GM19468 (cell line): ENCODE data around the gene TMEM40.
"Not testable (repeated sequence)": the region's sequence is repeated elsewhere in the genome, so short reads cannot be mapped to it uniquely, and the experiment has no call there.

Source experiments
- ATAC-seq: cut with Tn5 transposase; IDR thresholded peaks from one replicate; pipeline ENCODE4 v1.9.1; 2021; ENCODE audit warnings: mild to moderate bottlenecking, moderate library complexity, moderate number of reproducible peaks; ENCODE audit not compliant: unreplicated experiment; ENCODE audit errors: extremely low read depth

The TMEM40 gene

DNA sequence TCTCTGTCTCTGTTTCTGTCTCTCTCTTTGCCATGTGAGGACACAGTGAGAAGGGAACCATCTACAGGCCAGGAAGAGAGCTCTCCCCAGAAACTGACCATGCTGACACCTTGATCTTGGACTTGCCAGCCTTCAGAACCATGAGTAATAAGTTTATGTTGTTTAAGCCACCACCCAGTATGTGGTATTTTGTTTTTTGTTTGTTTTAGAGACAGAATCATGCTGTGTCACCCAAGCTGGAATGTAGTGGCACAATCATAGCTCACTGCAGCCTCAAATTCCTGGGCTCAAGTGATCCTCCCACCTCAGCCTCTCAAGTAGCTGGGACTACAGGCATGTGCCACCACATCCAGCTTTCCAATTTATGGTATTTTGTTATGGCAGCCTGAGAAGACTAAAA is 35.7 kb downstream of the TMEM40 start:
- ATAC-seq: not testable (repeated sequence)

DNA sequence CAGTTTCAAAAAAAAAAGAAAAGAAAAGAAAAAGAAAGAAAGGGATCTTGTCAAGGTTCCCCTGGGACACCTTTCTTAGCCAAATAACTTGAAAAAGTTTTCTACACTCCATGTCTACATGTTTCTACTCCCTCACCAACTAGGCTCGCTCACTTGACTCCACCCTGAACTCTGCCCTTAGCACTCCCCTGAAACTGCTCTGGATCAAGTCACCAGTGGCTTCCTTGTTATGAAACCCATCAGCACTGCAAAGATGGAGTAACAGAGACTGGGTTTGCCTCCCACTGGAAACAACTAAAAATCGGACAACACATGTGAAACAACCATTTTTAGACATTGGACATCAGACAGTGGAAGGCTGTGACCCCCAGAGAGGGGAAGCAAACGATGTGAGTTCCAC is 36.8 kb downstream of the TMEM40 start:
- ATAC-seq: no peak

DNA sequence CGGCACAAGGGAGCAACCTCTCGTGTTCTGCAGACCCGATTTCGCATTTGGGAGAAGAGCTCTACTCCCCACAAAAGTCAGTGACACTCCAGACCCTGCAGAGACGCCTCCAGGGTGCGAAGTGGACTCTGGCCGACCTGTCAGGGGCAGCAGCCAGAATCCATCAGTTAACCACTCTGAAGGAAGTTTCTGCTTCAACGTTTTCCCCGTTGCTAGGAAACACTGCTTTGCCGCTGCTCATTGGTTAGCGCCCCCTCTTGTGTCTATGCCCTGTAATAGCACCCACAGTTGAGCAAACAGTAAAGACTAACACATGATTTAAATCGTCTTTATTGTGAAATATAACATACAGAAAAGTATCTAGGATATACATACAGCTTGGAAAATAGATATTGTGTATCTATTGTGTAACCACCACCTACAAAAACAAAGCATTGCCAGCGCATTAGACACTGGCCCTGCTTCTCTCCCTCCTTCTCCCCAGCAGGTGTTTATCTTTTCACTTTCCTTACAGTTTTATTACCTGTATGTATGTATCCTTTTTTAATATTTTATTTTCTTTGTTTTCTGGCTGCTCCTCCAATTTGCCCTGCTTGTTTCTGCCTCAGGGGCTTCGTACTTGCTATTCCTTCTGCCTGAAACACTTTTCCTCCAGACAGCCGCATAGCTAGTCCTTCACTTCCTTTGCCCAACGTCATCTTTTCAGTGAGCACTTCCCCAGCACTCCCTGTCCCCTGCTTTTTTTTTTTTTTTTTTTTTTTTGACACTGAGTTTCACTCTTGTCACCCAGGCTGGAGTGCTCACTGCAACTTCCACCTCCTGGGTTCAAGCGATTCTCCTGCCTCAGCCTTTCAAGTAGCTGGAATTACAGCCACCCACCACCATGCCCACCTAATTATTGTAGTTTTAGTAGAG is 38.8 kb downstream of the TMEM40 start:
- ATAC-seq: peak; percentile 68

DNA sequence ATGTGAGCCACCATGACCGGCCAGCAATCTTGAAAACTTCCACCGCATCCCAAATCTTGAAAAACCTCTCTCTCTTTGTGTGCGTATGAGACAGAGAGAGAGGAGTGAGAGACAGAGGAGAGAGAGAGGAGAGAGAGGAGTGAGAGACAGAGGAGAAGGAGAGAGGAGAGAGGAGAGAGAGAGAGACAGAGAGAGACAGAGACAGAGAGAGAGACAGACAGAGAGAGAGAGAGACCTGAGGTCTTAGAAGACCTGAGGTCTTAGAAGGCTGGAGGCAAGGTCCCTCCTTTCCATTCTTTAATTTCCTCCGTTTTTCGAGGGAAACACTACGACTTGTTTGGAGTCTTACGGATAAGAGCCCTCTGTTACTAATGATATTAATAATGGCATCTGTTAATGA is 39.5 kb downstream of the TMEM40 start:
- no peak for ATAC-seq

DNA sequence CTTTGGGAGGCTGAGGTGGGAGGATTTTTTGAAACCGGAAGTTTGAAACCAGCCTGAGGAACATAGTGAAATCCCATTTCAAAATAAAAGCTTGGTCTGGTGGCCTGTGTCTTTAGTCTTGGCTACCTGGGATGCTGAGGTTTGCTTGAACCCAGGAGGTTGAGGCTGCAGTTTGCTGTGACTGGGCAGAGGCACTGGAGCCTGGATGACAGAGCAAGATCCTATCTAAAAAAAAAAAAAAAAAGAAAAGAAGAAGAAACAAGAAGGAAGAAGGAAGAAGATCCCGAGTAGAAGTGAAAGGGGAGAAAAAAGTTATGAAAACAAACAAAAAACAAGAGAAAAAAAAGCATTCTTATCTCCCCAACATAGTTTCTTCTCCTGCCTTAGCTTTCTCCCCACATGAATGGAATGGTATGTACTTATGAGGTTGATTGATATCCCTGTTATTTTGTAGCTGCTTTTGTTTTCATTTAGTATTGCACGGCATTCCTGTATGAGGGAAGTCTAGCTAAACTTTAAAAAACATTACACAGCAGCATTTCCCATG is 42.4 kb downstream of the TMEM40 start:
- ATAC-seq: no peak

DNA sequence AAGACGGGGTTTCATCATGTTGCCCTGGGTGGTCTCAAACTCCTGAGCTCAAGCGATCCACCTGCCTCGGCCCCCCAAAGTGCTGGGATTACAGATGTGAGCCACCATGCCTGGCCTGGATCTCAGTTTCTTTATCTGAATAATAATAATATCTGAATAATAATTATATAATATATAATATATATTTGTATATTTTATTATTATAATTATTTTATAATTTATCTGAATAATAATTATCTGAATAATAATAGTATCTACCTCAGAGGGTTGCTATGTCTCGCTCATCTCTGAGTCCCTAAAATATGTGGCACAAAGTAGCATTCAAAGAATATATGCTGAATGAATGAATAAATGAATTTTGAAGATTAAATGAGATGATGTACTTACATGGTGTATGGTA is 44.8 kb downstream of the TMEM40 start:
- no peak for ATAC-seq

DNA sequence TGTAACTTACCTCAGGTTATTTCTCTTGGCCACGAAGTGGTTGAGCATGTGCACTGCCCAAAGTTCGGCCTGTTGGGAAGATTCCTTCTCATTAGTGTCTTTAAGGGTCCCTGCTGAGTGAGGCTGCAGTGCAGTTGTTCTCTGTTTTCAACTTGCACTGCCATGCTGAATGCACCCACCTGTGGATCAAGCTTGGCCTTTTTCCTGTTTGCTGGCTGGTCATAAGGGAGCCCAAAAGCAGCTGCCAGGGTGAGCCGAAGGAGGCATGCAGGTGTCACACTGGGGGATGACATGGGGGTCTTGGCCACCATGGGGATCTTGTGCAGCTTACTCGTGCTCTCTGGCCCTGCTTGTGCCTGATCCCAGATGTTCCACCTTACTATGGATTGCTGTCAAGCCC is 49.0 kb downstream of the TMEM40 start:
- ATAC-seq: no peak

DNA sequence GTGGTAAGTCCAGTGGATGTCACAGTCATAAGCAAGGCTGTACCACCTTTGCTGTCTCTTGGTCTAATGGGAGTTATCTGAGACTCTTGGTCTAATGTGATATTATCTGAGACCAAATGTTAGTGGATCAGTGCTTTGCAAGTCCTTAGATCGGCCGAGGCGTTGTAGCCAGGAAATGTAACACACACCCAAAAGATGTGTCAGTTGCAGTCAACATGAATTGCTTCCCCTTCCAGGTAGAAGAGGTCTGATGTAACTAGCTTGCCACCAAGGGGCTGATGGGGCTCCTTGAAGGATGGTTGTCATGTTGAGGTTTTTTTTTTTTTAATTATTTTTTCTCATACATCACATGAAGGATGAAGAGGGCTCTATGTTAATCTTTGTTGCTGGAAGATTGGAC is 49.7 kb downstream of the TMEM40 start:
- ATAC-seq: no peak

DNA sequence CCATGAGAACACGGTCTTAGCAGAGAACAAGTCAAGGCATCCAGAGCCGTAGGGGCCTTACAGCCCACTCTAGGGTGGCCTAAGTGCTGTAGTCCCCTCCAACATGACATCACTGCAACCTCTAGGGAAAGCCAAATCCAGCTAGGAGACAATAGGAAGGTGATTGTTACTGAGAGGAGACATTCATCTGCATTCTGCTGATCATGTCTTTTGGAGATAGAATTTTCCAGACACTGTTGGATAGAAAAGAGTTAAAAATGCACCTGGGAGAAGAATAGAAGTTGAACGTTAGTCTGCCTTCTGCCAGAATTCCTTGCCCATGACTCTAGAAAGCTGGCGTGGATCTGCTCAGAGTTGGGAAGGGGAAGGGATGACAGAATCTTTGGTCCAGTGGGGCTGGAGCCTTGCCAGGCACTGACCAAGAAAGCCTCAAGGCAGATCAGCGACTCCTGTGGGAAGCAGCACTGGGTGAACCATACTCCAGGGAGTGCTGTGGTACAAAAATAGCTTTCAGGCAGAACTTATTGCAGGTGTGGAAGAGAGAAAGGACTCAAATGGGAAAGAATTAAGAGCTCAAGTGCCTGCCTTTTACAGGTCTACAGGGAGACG is 50.4 kb downstream of the TMEM40 start:
- ATAC-seq: no peak

DNA sequence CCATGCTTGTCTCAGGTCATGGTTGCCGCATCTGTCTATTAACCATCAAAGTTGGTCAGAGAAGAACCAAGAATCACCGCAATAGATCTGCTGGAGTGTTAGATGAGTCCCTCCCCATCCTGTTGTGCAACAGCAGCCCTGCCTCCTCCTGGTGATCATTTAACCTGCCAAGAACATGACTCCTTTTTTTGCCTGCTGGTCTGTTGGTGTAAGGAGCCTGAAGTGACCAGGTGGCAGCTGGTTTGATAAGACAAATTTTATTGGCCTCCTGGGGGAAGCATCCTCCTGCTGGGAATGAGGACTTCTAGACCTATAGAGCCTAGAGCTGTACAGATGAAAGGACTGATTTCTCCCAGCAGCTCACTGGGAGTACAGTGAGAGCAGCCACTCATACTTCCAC is 51.6 kb downstream of the TMEM40 start:
- ATAC-seq: no peak

DNA sequence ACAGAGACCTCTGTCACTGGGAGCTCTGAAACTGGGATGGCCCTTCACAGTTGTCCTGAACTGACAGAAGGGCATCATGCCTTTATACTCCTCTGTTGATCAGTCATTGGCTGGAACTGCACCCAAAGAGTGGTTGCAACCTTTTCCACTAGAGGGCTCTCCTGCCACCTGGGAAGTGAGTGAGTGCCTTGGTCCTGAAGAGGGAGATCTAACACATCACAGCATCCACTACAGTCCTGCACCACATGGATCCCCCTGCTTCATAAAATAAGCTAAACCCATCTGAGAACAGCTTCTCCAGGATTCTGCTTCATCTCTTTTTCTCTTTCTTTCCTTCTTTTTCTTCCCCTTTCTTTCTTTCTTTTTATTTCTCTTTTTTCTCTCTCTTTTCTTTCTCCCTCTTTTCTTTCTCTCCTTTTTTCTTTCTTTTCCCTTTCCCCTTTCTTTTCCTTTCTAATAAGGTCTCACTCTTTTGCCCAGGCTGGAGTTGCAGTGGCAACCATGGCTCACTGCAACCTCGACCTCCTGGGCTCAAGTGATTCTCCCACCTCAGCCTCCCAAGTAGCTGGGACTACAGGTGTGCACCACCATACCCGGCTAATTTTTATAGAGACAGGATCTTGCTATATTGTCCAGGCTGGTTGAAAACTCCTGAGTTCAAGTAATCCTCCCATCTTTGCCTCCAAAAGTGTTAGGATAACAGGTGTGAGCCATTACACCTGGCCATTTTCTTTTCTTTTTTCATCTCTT is 52.4 kb downstream of the TMEM40 start:
- ATAC-seq: no peak

DNA sequence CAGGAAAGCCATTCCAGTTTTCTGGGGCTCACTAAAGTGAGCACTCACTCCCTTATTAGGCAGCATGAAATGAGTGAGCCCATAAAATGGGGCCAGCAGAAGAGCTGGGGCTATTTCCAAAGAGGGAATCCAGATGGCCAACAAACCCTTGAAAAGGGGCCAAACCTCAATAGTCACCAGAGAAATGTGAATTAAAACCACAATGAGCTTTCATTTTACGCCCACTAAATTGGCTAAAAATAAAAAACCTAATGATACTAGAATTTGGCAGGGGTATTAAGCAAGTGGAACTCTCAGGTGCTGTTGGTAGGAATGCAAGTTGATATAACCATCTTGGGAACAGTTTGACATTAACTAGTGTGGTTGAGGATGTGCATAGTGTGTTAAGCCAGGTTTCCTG is 53.1 kb downstream of the TMEM40 start:
- no peak for ATAC-seq

DNA sequence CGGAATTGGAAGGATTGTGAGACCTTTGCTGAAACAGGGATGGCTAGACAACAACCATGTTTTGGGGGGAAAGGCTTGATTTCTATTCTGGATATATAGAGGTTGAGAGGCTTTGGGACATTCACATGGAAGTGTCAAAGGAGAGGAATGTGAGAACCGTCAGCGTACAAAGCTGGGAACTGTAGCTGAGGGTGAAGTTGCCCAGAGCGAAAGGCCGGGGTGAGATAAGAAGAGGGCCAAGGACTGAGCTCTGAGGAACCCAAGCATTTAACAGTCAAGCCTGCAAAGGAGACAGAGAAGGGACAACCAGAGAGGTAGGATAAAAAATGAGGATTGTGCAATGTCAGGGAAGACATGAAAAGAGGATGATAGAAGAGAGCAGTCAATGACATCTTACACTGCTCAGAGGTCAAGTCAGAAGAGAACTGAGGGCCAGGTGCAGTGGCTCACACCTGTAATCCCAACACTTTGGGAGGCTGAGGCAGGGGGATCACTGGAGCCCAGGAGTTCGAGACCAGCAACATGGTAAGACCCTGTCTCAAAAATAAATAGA is 53.6 kb downstream of the TMEM40 start:
- ATAC-seq: no peak

DNA sequence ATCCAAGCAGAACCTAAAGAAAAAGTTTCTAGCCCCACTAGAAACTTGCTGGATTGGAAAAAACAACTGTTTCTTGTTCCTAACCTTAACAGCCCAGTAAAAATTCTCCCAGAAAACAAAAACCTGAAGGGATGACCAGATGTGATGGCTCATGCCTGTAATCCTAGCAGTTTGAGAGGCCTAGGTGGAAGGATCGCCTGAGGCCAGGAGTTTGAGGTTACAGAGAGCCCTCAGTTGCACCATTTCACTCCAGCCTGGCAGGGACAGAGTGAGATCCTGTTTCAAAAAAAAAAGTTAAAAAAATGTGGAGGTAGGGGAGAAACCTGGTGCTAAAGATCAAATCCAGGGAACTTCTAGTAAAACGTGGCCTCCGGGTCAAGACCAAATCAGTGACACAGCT is 56.6 kb downstream of the TMEM40 start:
- no peak for ATAC-seq

DNA sequence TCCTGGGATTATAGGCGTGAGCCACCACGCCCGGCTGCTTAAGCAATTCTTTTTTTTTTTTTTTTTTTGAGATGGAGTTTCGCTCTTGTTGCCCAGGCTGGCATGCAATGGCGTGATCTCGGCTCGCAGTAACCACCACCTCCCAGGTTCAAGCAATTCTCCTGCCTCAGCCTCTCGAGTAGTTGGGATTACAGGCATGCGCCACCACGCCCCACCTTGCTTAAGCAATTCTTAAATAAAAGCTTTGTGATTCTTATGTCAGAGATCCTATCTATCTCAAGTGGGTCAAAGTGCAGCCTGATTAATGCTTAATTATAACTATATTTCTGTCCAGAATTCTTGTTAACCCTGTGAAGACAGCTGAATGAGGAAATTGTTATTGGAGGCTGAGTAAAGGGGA is 57.5 kb downstream of the TMEM40 start:
- not testable (repeated sequence) for ATAC-seq

DNA sequence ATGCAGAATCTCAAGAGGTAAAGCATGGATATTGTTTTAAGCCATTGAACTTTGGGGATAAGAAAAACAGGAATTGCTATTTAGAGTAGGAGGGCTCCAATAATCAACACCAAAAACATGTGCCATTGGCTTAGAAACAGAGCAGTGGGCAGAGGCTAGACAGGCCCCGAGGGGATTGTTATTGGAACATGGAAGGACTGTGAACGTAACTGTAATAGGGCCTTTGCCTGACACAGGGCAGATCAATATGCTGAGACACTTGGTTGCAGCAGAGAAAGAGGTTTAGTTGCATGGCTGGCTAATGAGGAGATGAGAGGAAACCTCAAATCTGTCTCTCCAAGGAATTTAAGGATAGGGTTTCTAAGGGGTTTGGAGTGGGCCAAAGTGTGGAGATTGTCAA is 58.3 kb downstream of the TMEM40 start:
- ATAC-seq: no peak

DNA sequence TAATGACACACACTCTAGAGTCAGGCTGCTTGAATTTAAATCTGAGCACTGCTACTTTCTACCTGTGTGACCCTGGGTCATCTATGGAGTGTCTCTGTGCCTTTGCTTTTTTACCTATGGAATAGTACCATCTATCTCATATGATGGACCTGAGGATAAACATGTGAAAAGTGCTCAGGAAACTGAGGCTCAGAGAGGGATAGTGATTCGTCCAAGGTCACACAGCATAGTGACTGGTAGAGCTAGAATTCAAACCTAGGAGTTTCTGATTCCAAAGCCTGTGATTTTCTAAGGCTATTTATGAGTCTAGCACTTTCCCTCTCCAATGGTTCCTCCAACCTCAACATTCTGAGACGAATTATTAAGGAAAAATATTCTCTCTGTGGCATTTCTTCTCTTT is 63.1 kb downstream of the TMEM40 start:
- no peak for ATAC-seq

DNA sequence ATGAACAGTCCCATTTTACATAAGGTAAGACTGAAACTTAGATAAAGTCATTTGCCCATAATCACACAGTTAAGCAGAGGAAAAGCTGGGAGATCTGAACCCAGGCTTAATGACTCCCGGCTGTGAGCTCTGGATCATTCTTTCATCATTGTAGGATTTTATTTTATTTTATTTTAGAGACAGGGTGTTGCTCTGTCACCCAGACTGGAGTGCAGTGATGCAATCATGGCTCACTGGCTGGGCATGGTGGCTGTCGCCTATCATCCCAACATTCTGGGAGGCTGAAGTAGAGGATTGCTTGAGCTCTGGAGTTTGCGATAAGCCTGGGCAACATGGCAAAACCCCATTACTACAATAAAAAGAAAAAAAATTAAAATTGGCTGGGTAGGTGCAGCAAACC is 63.9 kb downstream of the TMEM40 start:
- no peak for ATAC-seq

DNA sequence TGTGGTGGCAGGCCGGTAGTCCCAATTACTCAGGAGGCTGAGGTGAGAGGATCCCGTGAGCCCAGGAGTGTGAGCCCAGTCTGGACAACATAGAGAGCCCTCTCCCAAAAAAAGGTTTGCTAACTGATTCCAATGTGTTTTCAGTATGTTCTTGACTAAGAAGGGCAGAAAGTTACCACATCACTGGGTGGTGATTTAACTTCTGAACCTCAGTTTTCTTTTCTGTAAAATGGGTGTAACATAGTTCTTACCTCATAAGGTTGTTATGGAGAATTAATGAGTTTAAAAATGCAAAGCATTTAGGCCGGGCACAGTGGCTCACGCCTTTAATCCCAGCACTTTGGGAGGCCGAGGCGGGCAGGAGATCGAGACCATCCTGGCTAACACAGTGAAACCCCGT is 66.6 kb downstream of the TMEM40 start:
- ATAC-seq: no peak

DNA sequence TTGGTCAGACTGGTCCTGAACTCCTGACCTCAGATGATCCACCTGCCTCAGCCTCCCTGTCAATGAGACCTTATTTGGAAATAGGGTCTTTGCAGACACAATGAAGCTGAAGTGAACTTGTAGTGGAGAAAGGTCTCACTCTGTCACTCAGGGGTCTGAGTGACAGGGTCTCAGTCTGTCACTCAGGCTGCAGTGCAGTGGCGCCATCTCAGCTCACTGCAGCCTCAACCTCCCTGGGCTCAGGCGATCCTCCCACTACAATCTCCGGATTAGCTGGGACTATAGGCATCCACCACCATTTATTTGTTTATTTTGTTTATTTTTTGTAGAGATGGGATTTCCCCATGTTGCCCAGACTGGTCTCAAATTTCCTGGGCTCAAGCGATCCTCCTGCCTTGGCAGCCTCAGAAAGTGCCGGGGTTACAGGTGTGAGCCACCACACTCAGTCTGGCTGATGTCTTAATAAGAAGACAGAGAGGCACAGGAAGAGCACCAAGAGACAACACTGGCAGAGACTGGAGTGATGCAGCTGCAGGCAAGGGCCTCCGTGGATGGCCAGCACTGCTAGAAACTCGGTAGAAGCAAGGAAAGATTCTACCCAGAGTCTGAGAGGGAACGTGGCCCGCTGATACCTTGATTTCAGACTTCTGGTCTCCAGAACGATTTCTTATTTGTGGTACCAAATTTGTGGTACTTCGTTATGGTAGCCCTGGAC is 68.9 kb downstream of the TMEM40 start:
- ATAC-seq: no peak
